GM23248 (cell line): Measurements from ENCODE around the gene TTBK1. TPM values are rescaled to one million over a fixed set of nuclear protein-coding genes. Genes with fewer than 3 reads are reported as not detected.

Source experiments
- DNase-seq: peaks from one replicate; pipeline ENCODE4 v3.0.0-alpha.2; 2015
- H2AFZ ChIP-seq: fragments of 200-600 bp; sonication (generic); 2 replicates; pipeline ENCODE4 v1.6.1; 2016; ENCODE audit warnings: antibody characterized with exemption
- H3F3A ChIP-seq: fragments of 200-600 bp; sonication (generic); 2 replicates; pipeline ENCODE4 v1.6.1; 2016; ENCODE audit warnings: mild to moderate bottlenecking, antibody characterized with exemption, mixed run types; ENCODE audit not compliant: insufficient read depth
- H3K27ac ChIP-seq: fragments of 200-600 bp; sonication (generic); 2 replicates; pipeline ENCODE4 v1.5.1; 2016; ENCODE audit warnings: mild to moderate bottlenecking
- H3K27me3 ChIP-seq: fragments of 200-600 bp; sonication (generic); replicated peaks from 2 replicates; pipeline ENCODE4 v1.6.1; 2016; ENCODE audit warnings: mild to moderate bottlenecking; ENCODE audit not compliant: insufficient read depth
- H3K36me3 ChIP-seq: fragments of 200-600 bp; sonication (generic); 2 replicates; pipeline ENCODE4 v1.6.1; 2016; ENCODE audit warnings: low read depth, mild to moderate bottlenecking
- H3K4me1 ChIP-seq: fragments of 200-600 bp; sonication (generic); 2 replicates; pipeline ENCODE4 v1.6.1; 2016; ENCODE audit warnings: mild to moderate bottlenecking; ENCODE audit not compliant: insufficient read depth
- H3K4me2 ChIP-seq: fragments of 200-600 bp; sonication (generic); one replicate; pipeline ENCODE4 v1.6.1; 2016; ENCODE audit warnings: mild to moderate bottlenecking; ENCODE audit not compliant: unreplicated experiment
- H3K4me3 ChIP-seq: fragments of 200-600 bp; sonication (generic); 2 replicates; pipeline ENCODE4 v1.5.1; 2016; ENCODE audit warnings: mild to moderate bottlenecking
- H3K79me2 ChIP-seq: fragments of 200-600 bp; sonication (generic); 2 replicates; pipeline ENCODE4 v1.6.1; 2016; ENCODE audit warnings: mild to moderate bottlenecking; ENCODE audit not compliant: insufficient read depth
- H3K9ac ChIP-seq: fragments of 200-600 bp; sonication (generic); 2 replicates; pipeline ENCODE4 v1.6.1; 2016; ENCODE audit warnings: mild to moderate bottlenecking
- H3K9me2 ChIP-seq: fragments of 200-600 bp; sonication (generic); 2 replicates; pipeline ENCODE4 v1.6.1; 2016; ENCODE audit warnings: mixed run types, mild to moderate bottlenecking, moderate library complexity; ENCODE audit not compliant: insufficient read depth
- H3K9me3 ChIP-seq: fragments of 200-600 bp; sonication (generic); one replicate; pipeline ENCODE4 v1.6.1; 2017; ENCODE audit warnings: low read depth
- H4K20me1 ChIP-seq: fragments of 200-600 bp; sonication (generic); 2 replicates; pipeline ENCODE4 v1.6.0; 2016; ENCODE audit not compliant: insufficient read depth
- EZH2 ChIP-seq: fragments of 200-600 bp; sonication (generic); IDR thresholded peaks from 2 replicates; pipeline ENCODE4 v1.6.1; 2018; ENCODE audit warnings: antibody characterized with exemption, mild to moderate bottlenecking; ENCODE audit not compliant: insufficient read depth, poor library complexity, severe bottlenecking
- EZH2phosphoT487 ChIP-seq: fragments of 200-600 bp; sonication (generic); IDR thresholded peaks from 2 replicates; pipeline ENCODE4 v1.6.1; 2018; ENCODE audit warnings: antibody characterized with exemption, moderate library complexity, mild to moderate bottlenecking, low read depth; ENCODE audit not compliant: insufficient read depth
- WGBS, 2 experiments: methylation state at CpG; one replicate each; pipeline ENCODE4 v1.1.6; 2015 to 2017; ENCODE audit warnings: low lambda C conversion rate in 2 of 2, low coverage in 1 of 2; ENCODE audit errors: missing lambda C conversion rate in 2 of 2; 5-methylcytosine and 5-hydroxymethylcytosine counted together
- in situ Hi-C: fragments of 300-500 bp; cut with MboI; formaldehyde crosslinking; loops from 2 replicates; pipeline ENCODE4 v1.15.0; 2020
- polyA plus RNA-seq: library from polyadenylated mRNA; unstranded; fragments of >200 nt; fragmentation: Nextera tagmentation; extraction: Ambion mirVana; gene quantifications from 2 replicates; pipeline ENCODE4 v1.2.1, GENCODE V29; 2016
- total RNA-seq: library from RNA; depleted of rRNA; stranded (reverse); fragments of >200 nt; shearing (Covaris generic); gene quantifications from 2 replicates; pipeline ENCODE4 v1.2.3, GENCODE V29; 2014

TTBK1 gene
- total and polyA plus RNA-seq, 2 experiments from 2014 or later, result not detected

DNA sequence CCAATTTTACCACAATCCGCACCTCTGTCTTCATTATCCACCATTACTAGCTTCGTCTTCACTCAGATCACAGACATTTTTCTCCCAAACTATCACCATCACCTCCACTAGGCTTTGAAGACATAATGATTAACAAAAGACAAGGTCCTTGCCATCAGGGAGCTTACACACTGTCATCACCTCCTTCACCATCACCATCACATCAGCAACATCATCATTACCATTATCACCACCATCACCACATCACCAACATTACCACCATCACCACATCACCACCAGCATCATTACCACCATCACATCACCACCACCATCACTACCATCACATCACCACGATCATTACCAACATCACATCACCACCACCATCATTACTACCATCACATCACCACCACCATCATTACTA lies 50.4 kb downstream of the TTBK1 start:
- H3K36me3 ChIP-seq, result no peaks in the 10 kb centered on the region
- H2AFZ ChIP-seq, result no peak overlapping the region
- in situ Hi-C loops, result no loop called here
- no peak for TF ChIP-seq EZH2phosphoT487
- no peak for TF ChIP-seq EZH2
- no peaks in the 10 kb centered on the region for H3K4me1 ChIP-seq
- no peaks in the 10 kb centered on the region for H3K9me2 ChIP-seq
- H3K4me3 ChIP-seq, result no peak overlapping the region
- H3K9ac ChIP-seq, result no peak overlapping the region
- no peaks in the 10 kb centered on the region for H3K9me3 ChIP-seq
- no peak for DNase-seq
- H3K27ac ChIP-seq, result no peak overlapping the region
- H3F3A ChIP-seq, result no peaks in the 10 kb centered on the region
- H3K4me2 ChIP-seq, result no peak overlapping the region
- no peaks in the 10 kb centered on the region for H4K20me1 ChIP-seq
- WGBS, 2 experiments, result 59 to 76% methylated on average over 3 of the region's 3 CpGs
- H3K79me2 ChIP-seq, result no peaks in the 10 kb centered on the region
- peaks cover 10% of the 10 kb centered on the region; the same call in 1 of the 2 replicates for H3K27me3 ChIP-seq

DNA sequence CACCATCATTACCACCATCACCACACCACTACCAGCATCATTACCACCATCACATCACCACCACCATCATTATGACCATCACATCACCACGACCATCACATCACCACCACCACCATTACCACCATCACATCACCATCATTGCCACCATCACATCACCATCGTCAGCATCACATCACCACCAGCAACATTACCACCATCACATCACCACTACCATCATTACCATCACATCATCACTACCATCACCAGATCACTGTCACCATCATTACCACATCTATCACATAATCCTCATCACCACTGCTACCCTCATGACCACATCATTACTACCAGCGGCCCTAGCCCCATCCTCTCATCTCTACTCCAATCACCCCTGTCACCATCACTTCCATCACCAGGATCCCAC lies 51.3 kb downstream of the TTBK1 start:
- Histone ChIP-seq H3K9me2 (no peaks in the 10 kb centered on the region), H3K4me2 (no peak overlapping the region), H3K9me3 (no peaks in the 10 kb centered on the region), H3K27me3 (peaks cover 14% of the 10 kb centered on the region; the same call in 1 of the 2 replicates), H3K4me3 (no peak overlapping the region), H3K9ac (no peak overlapping the region), H2AFZ (no peak overlapping the region), H3K4me1 (no peaks in the 10 kb centered on the region), H3K27ac (no peak overlapping the region), H3K79me2 (no peaks in the 10 kb centered on the region), H4K20me1 (no peaks in the 10 kb centered on the region), H3K36me3 (no peaks in the 10 kb centered on the region), H3F3A (no peaks in the 10 kb centered on the region)
- TF ChIP-seq EZH2 (no peak), EZH2phosphoT487 (no peak)
- 37 to 46% methylated on average over 3 of the region's 3 CpGs for WGBS, 2 experiments
- no peak for DNase-seq
- in situ Hi-C loops, result no loop called here

- no peaks in the 10 kb centered on the region for H4K20me1 ChIP-seq
- H3K79me2 ChIP-seq, result no peaks in the 10 kb centered on the region
- H3K4me1 ChIP-seq, result no peaks in the 10 kb centered on the region
- 49 to 53% methylated on average over 3 of the region's 3 CpGs for WGBS, 2 experiments
- no peaks in the 10 kb centered on the region for H3K36me3 ChIP-seq
- no peaks in the 10 kb centered on the region for H3K9me2 ChIP-seq
- DNase-seq, result no peak
- no peak overlapping the region for H3K9ac ChIP-seq
- H3K27ac ChIP-seq, result no peak overlapping the region
- no peak overlapping the region for H3K4me3 ChIP-seq
- no peaks in the 10 kb centered on the region for H3K9me3 ChIP-seq
- no peak for TF ChIP-seq EZH2
- no peak for TF ChIP-seq EZH2phosphoT487
- no peak overlapping the region for H3K4me2 ChIP-seq
- no peak overlapping the region for H2AFZ ChIP-seq
- no peaks in the 10 kb centered on the region for H3F3A ChIP-seq
- in situ Hi-C loops, result no loop called here
- H3K27me3 ChIP-seq, result peaks cover 14% of the 10 kb centered on the region; the same call in 1 of the 2 replicates
Observed at GRCh38 chr6:43295456-43295855, 52.2 kb downstream of the TTBK1 start.

GRCh38 chr6:43296780-43297497 lies 53.7 kb downstream of the TTBK1 start:
- Histone ChIP-seq H3K79me2 (no peaks in the 10 kb centered on the region), H3K9ac (no peak overlapping the region), H3F3A (no peaks in the 10 kb centered on the region), H3K36me3 (no peaks in the 10 kb centered on the region), H3K4me3 (no peak overlapping the region), H3K9me2 (no peaks in the 10 kb centered on the region), H3K4me1 (no peaks in the 10 kb centered on the region), H3K9me3 (no peaks in the 10 kb centered on the region), H2AFZ (no peak overlapping the region), H3K4me2 (no peak overlapping the region), H4K20me1 (no peaks in the 10 kb centered on the region), H3K27me3 (peaks cover 17% of the 10 kb centered on the region; the same call in 1 of the 2 replicates), H3K27ac (no peak overlapping the region)
- DNase-seq, result no peak
- WGBS, 2 experiments, result 31 to 51% methylated on average over 5 of the region's 5 CpGs
- no peak for TF ChIP-seq EZH2phosphoT487
- TF ChIP-seq EZH2, result no peak
- in situ Hi-C loops, result no loop called here
